ENCODE data around the gene GK. TPM values are rescaled to one million over a fixed set of nuclear protein-coding genes. Genes with fewer than 3 reads are reported as not detected.
"Not testable (repeated sequence)": the region's sequence is repeated elsewhere in the genome, so short reads cannot be mapped to it uniquely, and the experiment has no call there.

Gene GK
- total RNA-seq, 4 donors from 2014 or later, result 1.0 to 8.0 (median 3.0) TPM

DNA sequence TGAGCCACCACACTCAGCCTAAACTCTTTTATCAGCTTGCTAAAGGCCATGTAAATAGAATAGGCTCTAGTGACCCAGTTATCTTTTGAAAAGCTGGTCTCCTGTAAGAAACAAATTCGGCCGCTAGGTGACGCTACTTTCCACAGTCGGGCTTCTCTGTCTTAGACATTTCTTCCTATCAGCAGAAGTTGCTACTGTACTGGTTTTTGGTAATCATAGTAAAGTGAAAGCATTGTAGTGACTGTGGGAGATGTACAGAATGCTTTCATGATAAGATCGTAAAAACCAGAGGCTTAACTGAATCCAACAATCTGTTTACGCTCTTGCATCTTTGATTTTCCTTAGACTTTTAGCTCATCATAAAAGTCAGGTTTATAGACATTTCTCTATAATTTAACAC is 82.6 kb downstream of the GK start:
- Histone ChIP-seq H3K27ac (no peak overlapping the region), H3K4me1 (no peaks in the 10 kb centered on the region), H3K9me3 (no peaks in the 10 kb centered on the region), H3K4me3 (no peak overlapping the region), H3K27me3 (no peaks in the 10 kb centered on the region), H3K36me3 (no peaks in the 10 kb centered on the region)
- peak; percentile 23 to 31 for DNase-seq
- TF ChIP-seq CTCF (IDR thresholded peaks at IDR 0.05) (peak; percentile 18 to 41 (median 34)), POLR2A (IDR thresholded peaks at IDR 0.05) (no peak)
- intact Hi-C loops (cut with DNase I; ENCODE audit: low total_unique reads), result no loop called here

DNA sequence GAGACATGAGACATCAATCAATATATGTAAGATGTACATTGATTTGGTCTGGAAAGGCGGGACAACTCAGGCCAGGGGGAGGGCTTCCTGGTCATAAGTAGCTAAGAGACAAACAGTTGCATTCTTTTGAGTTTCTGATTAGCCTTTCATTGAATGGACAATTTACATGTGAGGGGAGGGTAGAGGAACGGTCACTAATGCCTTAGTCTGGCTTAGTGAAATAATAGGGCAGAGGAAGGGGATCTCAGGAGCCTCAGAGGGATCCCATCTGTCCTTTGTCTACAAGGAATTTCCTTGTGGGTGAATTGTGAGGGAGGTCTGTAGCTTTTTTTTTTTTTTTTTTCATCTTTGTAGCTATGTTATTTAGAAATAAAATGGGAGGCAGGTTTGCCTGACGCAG is 88.3 kb downstream of the GK start:
- intact Hi-C loops (cut with DNase I; ENCODE audit: low total_unique reads), result no loop called here
- Histone ChIP-seq H3K4me1 (no peaks in the 10 kb centered on the region), H3K27me3 (no peaks in the 10 kb centered on the region), H3K27ac (no peak overlapping the region), H3K36me3 (no peaks in the 10 kb centered on the region), H3K9me3 (no peaks in the 10 kb centered on the region), H3K4me3 (no peak overlapping the region)
- DNase-seq, result no peak
- no peak for TF ChIP-seq CTCF (IDR thresholded peaks at IDR 0.05)
- TF ChIP-seq POLR2A (IDR thresholded peaks at IDR 0.05), result no peak

- Histone ChIP-seq H3K27me3 (no peaks in the 10 kb centered on the region), H3K36me3 (no peaks in the 10 kb centered on the region), H3K27ac (no peak overlapping the region), H3K4me3 (no peak overlapping the region), H3K4me1 (no peaks in the 10 kb centered on the region), H3K9me3 (no peaks in the 10 kb centered on the region)
- intact Hi-C loops (cut with DNase I; ENCODE audit: low total_unique reads), result no loop called here
- DNase-seq, result no peak
- no peak for TF ChIP-seq CTCF (IDR thresholded peaks at IDR 0.05)
- no peak for TF ChIP-seq POLR2A (IDR thresholded peaks at IDR 0.05)
Observed at GRCh38 chrX:30748342-30748960, 95.2 kb downstream of the GK start.

- intact Hi-C loops (cut with DNase I; ENCODE audit: low total_unique reads), result no loop called here
Observed at GRCh38 chrX:30751497-30751896, 98.3 kb downstream of the GK start.

DNA sequence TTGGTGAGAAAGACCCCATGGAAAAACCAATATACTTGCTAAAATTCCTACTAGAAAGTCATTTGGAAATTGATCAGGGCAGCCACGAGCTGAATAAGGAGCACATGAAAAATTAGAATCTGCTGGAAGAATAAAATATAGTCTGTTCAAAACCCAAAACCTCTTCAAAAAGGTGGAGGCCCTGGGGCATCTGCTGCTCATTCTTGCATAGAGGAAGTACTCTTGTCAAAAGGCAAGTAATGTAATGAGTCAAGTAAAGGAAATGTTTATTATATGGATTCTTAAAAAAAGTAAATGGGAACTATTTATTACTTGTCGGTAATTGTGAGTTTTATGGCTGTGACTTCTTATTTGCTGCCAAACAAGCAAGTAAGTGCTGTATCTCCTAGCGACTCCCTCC is 109.5 kb downstream of the GK start:
- Histone ChIP-seq H3K27ac (no peak overlapping the region), H3K36me3 (no peaks in the 10 kb centered on the region), H3K9me3 (no peaks in the 10 kb centered on the region), H3K4me3 (no peak overlapping the region), H3K4me1 (no peaks in the 10 kb centered on the region), H3K27me3 (no peaks in the 10 kb centered on the region)
- DNase-seq, result no peak
- TF ChIP-seq POLR2A (IDR thresholded peaks at IDR 0.05), result no peak
- no peak for TF ChIP-seq CTCF (IDR thresholded peaks at IDR 0.05)
- intact Hi-C loops (cut with DNase I; ENCODE audit: low total_unique reads), result no loop called here

More at GRCh38 chrX:30751497-30751896, 98.3 kb downstream of the GK start:
- H3K27ac ChIP-seq, result no peak overlapping the region
- DNase-seq, result no peak
- H3K27me3 ChIP-seq, result no peaks in the 10 kb centered on the region
- H3K9me3 ChIP-seq, result no peaks in the 10 kb centered on the region
- no peak overlapping the region for H3K4me3 ChIP-seq
- no peaks in the 10 kb centered on the region for H3K4me1 ChIP-seq
- no peaks in the 10 kb centered on the region for H3K36me3 ChIP-seq
- TF ChIP-seq POLR2A (IDR thresholded peaks at IDR 0.05) (no peak), CTCF (IDR thresholded peaks at IDR 0.05) (no peak)

GRCh38 chrX:30773764-30774163 is 120.5 kb downstream of the GK start:
- DNase-seq; H3K27ac ChIP-seq; H3K27me3 ChIP-seq; H3K9me3 ChIP-seq; H3K4me3 ChIP-seq; H3K36me3 ChIP-seq; intact Hi-C loops (cut with DNase I; ENCODE audit: low total_unique reads); H3K4me1 ChIP-seq: not testable (repeated sequence)

Data from uterus (tissue), 4 donors.